GM18909 (cell line): ENCODE data around the gene AFG1L.
"Not testable (repeated sequence)": the region's sequence is repeated elsewhere in the genome, so short reads cannot be mapped to it uniquely, and the experiment has no call there.

ENCODE experiments used
- ATAC-seq: cut with Tn5 transposase; IDR thresholded peaks from one replicate; pipeline ENCODE4 v1.9.1; 2021; ENCODE audit warnings: mild to moderate bottlenecking; ENCODE audit not compliant: unreplicated experiment, poor library complexity

AFG1L gene

GRCh38 chr6:108287373-108287772 is 7.5 kb upstream of the AFG1L start:
- ATAC-seq: no peak

DNA sequence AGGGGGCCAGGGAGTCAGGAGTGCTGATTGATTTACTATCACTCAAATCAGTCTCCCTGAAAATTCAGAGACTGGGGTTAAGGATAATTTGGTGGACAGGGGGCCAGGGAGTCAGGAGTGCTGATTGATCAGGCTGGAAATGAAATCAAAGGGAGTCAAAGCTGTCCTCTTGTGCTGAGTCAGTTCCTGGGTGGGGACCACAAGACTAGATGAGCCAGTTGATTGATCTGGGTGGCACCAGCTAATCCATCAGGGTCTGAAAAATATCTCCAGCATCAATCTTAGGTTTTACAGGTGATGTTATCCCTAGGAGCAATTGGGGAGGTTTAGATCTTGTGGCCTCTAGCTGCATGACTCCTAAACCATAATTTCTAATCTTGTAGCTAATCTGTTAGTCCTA is 6.1 kb upstream of the AFG1L start:
- ATAC-seq: no peak

GRCh38 chr6:108291091-108291490 is 3.8 kb upstream of the AFG1L start:
- ATAC-seq: no peak

GRCh38 chr6:108292561-108292960 is 2.3 kb upstream of the AFG1L start:
- not testable (repeated sequence) for ATAC-seq

GRCh38 chr6:108293527-108294296 is 1.1 kb upstream of the AFG1L start:
- ATAC-seq: no peak

DNA sequence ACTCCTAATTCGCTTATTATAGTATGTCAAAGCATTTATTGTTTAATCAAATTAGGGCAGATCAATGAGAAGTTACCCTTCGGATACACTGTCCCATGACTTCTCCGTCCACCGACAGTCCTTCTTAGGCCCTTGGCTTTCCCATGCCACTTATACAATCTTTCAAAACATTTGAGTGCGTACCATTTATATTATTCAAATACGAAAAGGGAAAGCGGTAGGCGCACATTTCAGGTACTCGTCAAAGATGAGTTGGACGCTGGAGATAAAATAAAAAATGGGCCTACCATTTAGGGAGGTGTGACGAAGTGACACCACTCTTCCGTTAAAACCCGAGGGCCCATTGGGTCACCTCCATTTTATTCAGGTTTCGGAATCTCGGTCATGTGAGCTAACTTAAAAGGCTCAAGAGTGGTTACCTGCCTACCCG is 542 bp upstream of the AFG1L start:
- ATAC-seq: peak; percentile 27

DNA sequence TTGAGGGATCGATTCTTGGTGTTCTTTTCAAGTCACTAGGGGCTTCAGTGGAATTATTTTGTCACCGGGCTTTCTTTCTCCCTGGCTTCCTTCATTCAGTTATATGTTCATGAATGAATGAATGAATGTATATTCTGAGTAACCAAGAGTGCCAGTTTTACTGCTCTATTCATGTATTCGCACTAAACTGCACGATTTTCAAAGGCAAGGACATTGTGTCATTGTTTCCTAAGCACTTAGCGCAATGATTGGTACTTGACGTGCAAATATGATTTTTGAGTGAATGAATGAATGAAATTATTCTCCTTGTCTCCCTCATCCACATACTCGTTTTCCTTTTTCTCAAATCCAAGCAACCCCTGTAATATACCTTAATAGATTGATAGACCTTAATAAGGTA is 822 bp downstream of the AFG1L start:
- no peak for ATAC-seq

DNA sequence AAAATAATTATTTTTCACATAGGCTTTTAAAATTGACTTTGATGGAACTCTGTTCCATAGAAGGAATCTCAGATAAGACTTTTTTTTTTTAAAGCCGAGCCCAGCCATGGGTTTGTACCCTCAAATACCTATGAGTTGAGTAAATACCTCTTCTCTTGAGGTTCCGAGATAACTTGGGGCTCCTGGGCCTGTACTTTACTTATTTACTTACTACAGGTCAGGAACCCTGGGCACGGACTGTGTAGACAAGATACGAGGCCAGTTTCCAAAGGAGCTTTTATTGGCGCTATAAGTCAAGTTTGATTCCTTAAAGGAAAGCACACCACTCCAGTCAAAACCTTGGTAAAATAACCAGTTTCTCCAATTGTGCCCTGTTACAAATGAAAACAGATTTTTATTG is 7.5 kb downstream of the AFG1L start:
- no peak for ATAC-seq

DNA sequence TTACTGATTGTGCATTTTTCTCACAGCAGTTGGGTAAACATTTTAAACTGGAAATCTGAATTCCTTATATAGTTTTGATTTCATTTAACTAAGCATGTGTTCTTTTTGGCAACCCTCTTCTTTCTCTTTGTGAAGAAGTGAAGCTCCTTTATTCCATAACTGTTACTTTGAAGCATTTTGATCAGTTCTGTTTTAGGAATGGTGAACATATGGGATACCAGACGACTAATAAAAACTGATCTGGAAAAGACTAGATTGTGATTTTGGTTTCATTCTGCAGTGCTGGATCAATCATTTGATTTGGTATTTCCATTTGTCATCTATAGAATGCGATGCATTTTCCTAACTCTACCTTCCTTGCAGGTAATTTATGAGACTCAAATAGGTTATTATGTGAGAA is 9.8 kb downstream of the AFG1L start:
- no peak for ATAC-seq

- ATAC-seq: not testable (repeated sequence)
Observed at GRCh38 chr6:108308641-108309040, 13.8 kb downstream of the AFG1L start.

GRCh38 chr6:108309844-108310243 is 15.0 kb downstream of the AFG1L start:
- no peak for ATAC-seq

DNA sequence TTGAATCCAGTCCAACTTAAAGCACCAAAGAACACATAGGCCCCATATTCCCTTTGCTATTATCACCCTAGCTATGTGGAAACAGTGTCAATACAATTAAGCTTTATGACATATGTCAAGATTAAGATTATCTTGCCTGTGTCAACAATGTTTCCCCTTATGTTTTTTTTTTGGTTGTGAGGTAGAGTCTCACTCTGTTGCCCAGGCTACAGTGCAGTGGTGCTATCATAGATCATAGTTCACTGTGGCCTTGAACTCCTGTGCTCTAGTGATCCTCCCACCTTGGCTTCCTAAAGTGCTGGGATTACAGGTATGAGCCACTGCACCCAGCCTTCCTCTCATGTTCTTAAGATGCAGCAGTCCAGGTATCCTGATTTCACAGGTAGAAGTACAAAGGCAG is 17.8 kb downstream of the AFG1L start:
- ATAC-seq: no peak

DNA sequence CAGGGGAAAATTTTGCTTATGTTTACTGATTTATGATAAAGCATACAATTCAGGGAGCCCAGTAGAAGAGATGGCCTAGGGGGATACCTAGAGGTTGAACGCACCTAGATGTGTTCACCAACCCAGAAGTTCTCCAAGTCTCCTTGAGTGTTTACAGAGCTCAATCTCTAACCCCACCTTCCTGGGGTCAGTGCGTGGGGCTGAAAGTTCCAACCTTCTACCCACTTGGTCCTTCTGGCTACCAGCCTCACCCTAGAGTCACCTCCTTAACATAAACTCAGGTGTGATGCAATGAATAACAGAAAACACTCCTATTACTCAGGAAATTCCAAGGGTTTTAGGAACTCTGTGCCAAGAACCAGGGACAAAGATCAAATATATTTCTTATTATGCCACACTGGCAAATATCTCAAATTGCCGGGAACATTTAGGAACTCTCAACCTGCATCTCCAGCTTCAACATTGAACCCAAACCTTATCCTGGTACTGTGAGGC is 26.4 kb downstream of the AFG1L start:
- no peak for ATAC-seq

GRCh38 chr6:108322728-108323127 is 27.9 kb downstream of the AFG1L start:
- ATAC-seq: no peak

DNA sequence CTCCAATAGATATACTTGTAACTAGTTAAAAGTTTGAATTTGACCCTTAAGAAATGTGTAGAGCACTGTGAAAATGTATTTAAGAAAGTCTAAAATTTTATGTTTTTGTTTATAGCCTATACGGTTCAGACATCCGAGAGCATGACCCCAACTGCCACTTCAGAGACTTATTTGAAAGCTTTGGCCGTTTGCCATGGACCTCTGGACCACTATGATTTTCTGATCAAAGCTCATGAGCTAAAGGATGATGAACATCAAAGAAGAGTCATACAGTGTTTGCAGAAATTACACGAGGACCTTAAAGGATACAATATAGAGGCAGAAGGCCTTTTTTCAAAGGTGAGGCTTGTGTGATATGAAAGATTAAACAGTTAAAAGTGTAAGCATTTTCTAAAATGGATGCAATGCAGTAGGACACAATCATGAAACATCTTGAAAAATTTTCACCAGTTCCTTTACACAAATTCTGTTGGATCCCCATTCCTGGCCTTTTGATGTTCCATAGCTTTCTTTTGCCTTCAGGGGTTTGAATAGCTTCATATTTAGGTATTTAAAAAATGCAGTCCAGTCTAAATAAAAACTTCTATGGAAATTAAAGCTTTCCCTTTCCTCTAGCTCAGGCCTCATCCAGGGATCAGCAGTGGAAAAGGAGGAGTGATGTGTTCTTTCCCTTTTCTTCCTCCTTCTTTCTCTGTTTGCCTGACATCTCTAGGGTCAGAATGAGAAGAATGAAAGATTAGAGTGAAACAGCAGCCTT is 29.0 kb downstream of the AFG1L start:
- ATAC-seq: no peak

- not testable (repeated sequence) for ATAC-seq
Observed at GRCh38 chr6:108330221-108330785, 35.4 kb downstream of the AFG1L start.

DNA sequence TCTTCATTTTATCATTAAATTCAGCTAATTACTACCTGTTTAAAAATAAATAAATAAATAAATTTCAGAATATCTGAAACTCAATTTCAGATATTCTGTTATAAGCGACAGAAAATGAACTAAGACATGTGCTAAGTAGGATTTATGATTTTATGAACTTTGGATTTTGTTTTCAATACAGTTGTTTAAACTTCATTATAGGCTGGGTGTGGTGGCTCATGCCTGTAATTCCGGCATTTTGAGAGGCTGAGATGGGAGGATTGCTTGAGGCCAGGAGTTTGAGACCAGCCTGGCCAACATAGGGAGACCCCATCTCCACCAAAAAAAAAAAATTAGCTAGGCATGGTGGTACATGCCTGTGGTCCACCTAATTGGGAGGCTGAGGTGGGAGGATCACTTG is 36.0 kb downstream of the AFG1L start:
- ATAC-seq: no peak

- no peak for ATAC-seq
Observed at GRCh38 chr6:108331982-108332381, 37.1 kb downstream of the AFG1L start.

GRCh38 chr6:108336971-108337370 is 42.1 kb downstream of the AFG1L start:
- ATAC-seq: no peak

DNA sequence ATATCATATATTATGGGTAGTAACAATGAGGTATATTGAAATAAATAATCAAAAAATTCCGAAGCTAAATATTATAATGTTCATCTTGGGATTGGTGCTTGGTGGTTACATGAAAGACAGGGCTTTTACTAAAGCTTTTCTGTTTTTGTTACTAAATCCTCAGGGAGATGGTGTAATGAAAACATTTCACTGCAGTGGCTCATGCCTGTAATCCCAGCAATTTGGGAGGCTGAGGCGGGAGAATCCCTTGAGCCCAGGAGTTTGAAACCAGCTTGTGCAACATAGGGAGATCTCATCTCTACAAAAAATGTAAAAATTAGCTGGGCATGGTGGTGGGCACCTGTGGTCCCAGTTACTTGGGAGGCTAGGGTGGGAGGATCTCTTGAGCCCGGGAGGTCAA is 42.9 kb downstream of the AFG1L start:
- no peak for ATAC-seq

- ATAC-seq: no peak
Observed at GRCh38 chr6:108341372-108341771, 46.5 kb downstream of the AFG1L start.
